AG09309 (cell line): ENCODE data around the gene SLCO1B3.

Experiments used
- DNase-seq: peaks from one replicate; pipeline ENCODE4 v3.0.0-alpha.2; 2010; ENCODE audit warnings: low read depth
- H3K4me3 ChIP-seq: 2 replicates; pipeline ENCODE4 v1.5.1; 2011; ENCODE audit warnings: mild to moderate bottlenecking, low read depth, low read length, moderate library complexity; ENCODE audit not compliant: control insufficient read depth
- CTCF ChIP-seq: IDR thresholded peaks from 2 replicates; pipeline ENCODE4 v1.5.1; 2011; ENCODE audit warnings: mild to moderate bottlenecking, low read depth, low read length, inconsistent platforms; ENCODE audit not compliant: insufficient read depth, control insufficient read depth; ENCODE audit errors: missing control alignments

The SLCO1B3 gene

DNA sequence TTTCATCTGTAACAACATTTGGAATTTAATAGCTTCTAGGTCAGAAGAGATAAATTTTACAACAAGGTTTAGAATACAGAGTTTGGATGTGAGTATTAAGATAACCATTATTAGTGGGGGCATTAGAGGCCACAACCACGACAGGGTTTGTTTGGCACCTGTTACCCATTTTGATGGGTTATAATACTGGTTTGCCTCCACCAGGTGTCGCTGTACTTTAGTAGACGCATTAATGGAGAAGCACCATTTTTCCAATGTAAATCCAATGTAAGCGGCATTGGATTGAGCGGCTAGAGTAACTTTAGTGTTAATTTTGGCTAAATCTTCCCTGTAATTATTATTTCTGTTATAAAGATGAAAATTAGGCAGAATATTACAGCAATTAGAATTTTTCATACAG is 136.2 kb downstream of the SLCO1B3 start:
- TF ChIP-seq CTCF = peak; percentile 8

GRCh38 chr12:20950248-20950647 is 139.7 kb downstream of the SLCO1B3 start:
- TF ChIP-seq CTCF = peak; percentile 34
- DNase-seq = no peak
- H3K4me3 ChIP-seq = no peak overlapping the region

More for the DNA sequence above, 136.2 kb downstream of the SLCO1B3 start:
- no peak overlapping the region for H3K4me3 ChIP-seq
- DNase-seq = no peak

DNA sequence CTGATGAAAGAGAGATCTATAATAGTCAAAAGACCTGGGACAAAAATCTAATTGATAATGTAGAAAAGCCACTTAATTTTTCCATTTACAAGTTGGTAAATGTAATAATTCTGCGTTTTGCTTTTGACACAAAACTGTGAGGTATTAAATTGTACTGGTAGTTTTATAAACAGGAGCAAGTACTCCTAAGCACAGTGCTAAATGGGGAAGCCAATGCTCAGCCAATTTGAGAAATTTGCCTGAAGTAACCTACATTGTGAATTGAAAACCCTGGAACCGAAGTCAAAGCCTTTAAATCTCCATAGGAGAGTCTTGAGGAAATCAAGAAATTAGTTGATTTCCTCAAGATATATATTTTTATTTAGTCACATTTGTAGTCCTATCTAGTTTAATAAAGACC is 152.8 kb downstream of the SLCO1B3 start:
- DNase-seq = no peak
- no peak for TF ChIP-seq CTCF

GRCh38 chr12:20963762-20964161 is 153.3 kb downstream of the SLCO1B3 start:
- no peak for DNase-seq
- H3K4me3 ChIP-seq = no peak overlapping the region
- no peak for TF ChIP-seq CTCF

More for the DNA sequence above, 152.8 kb downstream of the SLCO1B3 start:
- no peak overlapping the region for H3K4me3 ChIP-seq
